ENCODE data around the gene EPHA8.
A peak's percentile ranks its signal among the peaks of the same experiment; 100 is the strongest.

EPHA8 gene

GRCh38 chr1:22525211-22525610, 38.1 kb upstream of the EPHA8 start:
- no peak overlapping the region for H3K18ac ChIP-seq (ENCODE audit: low read length)
- peaks cover 33 to 79% of the 10 kb centered on the region in 2 donors for H3K36me3 ChIP-seq (replicated peaks in 1 of 2; ENCODE audit: control insufficient read depth in 2 of 2, insufficient read depth in 2 of 2, low read length in 2 of 2)

GRCh38 chr1:22525646-22526045, 37.6 kb upstream of the EPHA8 start:
- DNase-seq (ENCODE audit: low spot score): no peak
- WGBS, 2 donors (ENCODE audit: extremely low coverage in 2 of 2, insufficient read length in 2 of 2, insufficient replicate concordance in 1 of 2): no CpG with 5 or more reads among the region's 11 CpGs
- H3K9ac ChIP-seq (ENCODE audit: low read depth, low read length, poor library complexity): peak overlapping the region; percentile 10
- no peaks in the 10 kb centered on the region for H3K79me1 ChIP-seq (ENCODE audit: low read depth, low read length)
- H2AK5ac ChIP-seq (ENCODE audit: low read depth, low read length): no peak overlapping the region
- H3K36me3 ChIP-seq (replicated peaks in 1 of 2; ENCODE audit: control insufficient read depth in 2 of 2, insufficient read depth in 2 of 2, low read length in 2 of 2): peaks cover 31 to 75% of the 10 kb centered on the region in 2 donors
- H2BK12ac ChIP-seq (ENCODE audit: low read length): no peak overlapping the region
- no peak overlapping the region for H2BK5ac ChIP-seq (ENCODE audit: low read length)
- peaks cover 0 to 3% of the 10 kb centered on the region in 2 donors for H3K4me1 ChIP-seq (ENCODE audit: control insufficient read depth in 2 of 2, insufficient read depth in 1 of 2, low read depth in 1 of 2, low read length in 2 of 2)
- H4K91ac ChIP-seq (ENCODE audit: low read depth, low read length, poor library complexity): no peak overlapping the region
- H3K27me3 ChIP-seq (ENCODE audit: control insufficient read depth in 3 of 3, insufficient read depth in 3 of 3, low read depth in 1 of 3, low read length in 3 of 3): no peaks in the 10 kb centered on the region
- no peak overlapping the region for H3K4me2 ChIP-seq (ENCODE audit: insufficient read depth, low read length, poor library complexity, severe bottlenecking)
- no peak overlapping the region for H3K23ac ChIP-seq (ENCODE audit: low read depth, low read length, poor library complexity)
- H3K27ac ChIP-seq (replicated peaks; ENCODE audit: low read length): no peak overlapping the region
- H4K8ac ChIP-seq (ENCODE audit: low read depth, low read length): no peak overlapping the region
- H3K18ac ChIP-seq (ENCODE audit: low read length): no peak overlapping the region
- H3K9me3 ChIP-seq (replicated peaks in 1 of 2; ENCODE audit: control insufficient read depth in 2 of 2, insufficient read depth in 1 of 2, low read depth in 1 of 2, low read length in 2 of 2): no peaks in the 10 kb centered on the region
- no peak overlapping the region for H2BK15ac ChIP-seq (ENCODE audit: low read length)
- H3K4ac ChIP-seq (ENCODE audit: low read length): no peak overlapping the region
- H3K14ac ChIP-seq (ENCODE audit: low read length): no peak overlapping the region
- no peak overlapping the region for H2AFZ ChIP-seq (ENCODE audit: low read length)
- H2BK120ac ChIP-seq (ENCODE audit: low read depth, low read length): no peak overlapping the region
- no peak overlapping the region for H3K4me3 ChIP-seq (ENCODE audit: low read length in 2 of 2)

More at GRCh38 chr1:22525211-22525610, 38.1 kb upstream of the EPHA8 start:
- no peak overlapping the region for H3K27ac ChIP-seq (replicated peaks; ENCODE audit: low read length)
- no peak overlapping the region for H3K4me3 ChIP-seq (ENCODE audit: low read length in 2 of 2)
- no peaks in the 10 kb centered on the region for H3K27me3 ChIP-seq (ENCODE audit: control insufficient read depth in 3 of 3, insufficient read depth in 3 of 3, low read depth in 1 of 3, low read length in 3 of 3)
- H3K14ac ChIP-seq (ENCODE audit: low read length): no peak overlapping the region
- H2AFZ ChIP-seq (ENCODE audit: low read length): no peak overlapping the region
- H3K9ac ChIP-seq (ENCODE audit: low read depth, low read length, poor library complexity): no peak overlapping the region
- H4K8ac ChIP-seq (ENCODE audit: low read depth, low read length): no peak overlapping the region
- H3K4ac ChIP-seq (ENCODE audit: low read length): no peak overlapping the region
- no peak for DNase-seq (ENCODE audit: low spot score)
- H2BK5ac ChIP-seq (ENCODE audit: low read length): no peak overlapping the region
- WGBS, 2 donors (ENCODE audit: extremely low coverage in 2 of 2, insufficient read length in 2 of 2, insufficient replicate concordance in 1 of 2): no CpG with 5 or more reads among the region's 3 CpGs
- no peaks in the 10 kb centered on the region for H3K79me1 ChIP-seq (ENCODE audit: low read depth, low read length)
- H3K4me1 ChIP-seq (ENCODE audit: control insufficient read depth in 2 of 2, insufficient read depth in 1 of 2, low read depth in 1 of 2, low read length in 2 of 2): peaks cover 0 to 3% of the 10 kb centered on the region in 2 donors
- H2BK120ac ChIP-seq (ENCODE audit: low read depth, low read length): no peak overlapping the region
- no peak overlapping the region for H4K91ac ChIP-seq (ENCODE audit: low read depth, low read length, poor library complexity)
- no peak overlapping the region for H3K4me2 ChIP-seq (ENCODE audit: insufficient read depth, low read length, poor library complexity, severe bottlenecking)
- H2BK12ac ChIP-seq (ENCODE audit: low read length): no peak overlapping the region
- H3K9me3 ChIP-seq (replicated peaks in 1 of 2; ENCODE audit: control insufficient read depth in 2 of 2, insufficient read depth in 1 of 2, low read depth in 1 of 2, low read length in 2 of 2): no peaks in the 10 kb centered on the region
- H2AK5ac ChIP-seq (ENCODE audit: low read depth, low read length): no peak overlapping the region
- no peak overlapping the region for H3K23ac ChIP-seq (ENCODE audit: low read depth, low read length, poor library complexity)
- H2BK15ac ChIP-seq (ENCODE audit: low read length): no peak overlapping the region

GRCh38 chr1:22526098-22526497, 37.2 kb upstream of the EPHA8 start:
- DNase-seq (ENCODE audit: low spot score): no peak
- H2BK120ac ChIP-seq (ENCODE audit: low read depth, low read length): no peak overlapping the region
- no peak overlapping the region for H3K14ac ChIP-seq (ENCODE audit: low read length)
- H2BK15ac ChIP-seq (ENCODE audit: low read length): no peak overlapping the region
- H3K4me1 ChIP-seq (ENCODE audit: control insufficient read depth in 2 of 2, insufficient read depth in 1 of 2, low read depth in 1 of 2, low read length in 2 of 2): peaks cover 0 to 3% of the 10 kb centered on the region in 2 donors
- WGBS, 2 donors (ENCODE audit: extremely low coverage in 2 of 2, insufficient read length in 2 of 2, insufficient replicate concordance in 1 of 2): no CpG with 5 or more reads among the region's 11 CpGs
- H3K27me3 ChIP-seq (ENCODE audit: control insufficient read depth in 3 of 3, insufficient read depth in 3 of 3, low read depth in 1 of 3, low read length in 3 of 3): no peaks in the 10 kb centered on the region
- peaks cover 31 to 71% of the 10 kb centered on the region in 2 donors for H3K36me3 ChIP-seq (replicated peaks in 1 of 2; ENCODE audit: control insufficient read depth in 2 of 2, insufficient read depth in 2 of 2, low read length in 2 of 2)
- no peak overlapping the region for H2BK5ac ChIP-seq (ENCODE audit: low read length)
- no peak overlapping the region for H2AK5ac ChIP-seq (ENCODE audit: low read depth, low read length)
- H3K27ac ChIP-seq (replicated peaks; ENCODE audit: low read length): no peak overlapping the region
- no peak overlapping the region for H3K18ac ChIP-seq (ENCODE audit: low read length)
- no peak overlapping the region for H4K91ac ChIP-seq (ENCODE audit: low read depth, low read length, poor library complexity)
- H3K4ac ChIP-seq (ENCODE audit: low read length): no peak overlapping the region
- H3K23ac ChIP-seq (ENCODE audit: low read depth, low read length, poor library complexity): no peak overlapping the region
- no peak overlapping the region for H2BK12ac ChIP-seq (ENCODE audit: low read length)
- no peak overlapping the region for H3K4me3 ChIP-seq (ENCODE audit: low read length in 2 of 2)
- no peak overlapping the region for H3K4me2 ChIP-seq (ENCODE audit: insufficient read depth, low read length, poor library complexity, severe bottlenecking)
- no peaks in the 10 kb centered on the region for H3K79me1 ChIP-seq (ENCODE audit: low read depth, low read length)
- H3K9me3 ChIP-seq (replicated peaks in 1 of 2; ENCODE audit: control insufficient read depth in 2 of 2, insufficient read depth in 1 of 2, low read depth in 1 of 2, low read length in 2 of 2): no peaks in the 10 kb centered on the region
- H2AFZ ChIP-seq (ENCODE audit: low read length): no peak overlapping the region
- H4K8ac ChIP-seq (ENCODE audit: low read depth, low read length): no peak overlapping the region
- no peak overlapping the region for H3K9ac ChIP-seq (ENCODE audit: low read depth, low read length, poor library complexity)

- Histone ChIP-seq H3K4me1 (ENCODE audit: control insufficient read depth in 2 of 2, insufficient read depth in 1 of 2, low read depth in 1 of 2, low read length in 2 of 2) (peaks cover 0 to 3% of the 10 kb centered on the region in 2 donors), H4K8ac (ENCODE audit: low read depth, low read length) (no peak overlapping the region), H3K18ac (ENCODE audit: low read length) (no peak overlapping the region), H3K4ac (ENCODE audit: low read length) (no peak overlapping the region), H3K4me3 (ENCODE audit: low read length in 2 of 2) (no peak overlapping the region), H2BK120ac (ENCODE audit: low read depth, low read length) (no peak overlapping the region), H3K36me3 (replicated peaks in 1 of 2; ENCODE audit: control insufficient read depth in 2 of 2, insufficient read depth in 2 of 2, low read length in 2 of 2) (peaks cover 29 to 65% of the 10 kb centered on the region in 2 donors), H2BK5ac (ENCODE audit: low read length) (no peak overlapping the region), H4K91ac (ENCODE audit: low read depth, low read length, poor library complexity) (no peak overlapping the region), H3K9me3 (replicated peaks in 1 of 2; ENCODE audit: control insufficient read depth in 2 of 2, insufficient read depth in 1 of 2, low read depth in 1 of 2, low read length in 2 of 2) (no peaks in the 10 kb centered on the region), H3K23ac (ENCODE audit: low read depth, low read length, poor library complexity) (no peak overlapping the region), H2BK15ac (ENCODE audit: low read length) (no peak overlapping the region), H3K79me1 (ENCODE audit: low read depth, low read length) (no peaks in the 10 kb centered on the region), H3K14ac (ENCODE audit: low read length) (no peak overlapping the region), H3K4me2 (ENCODE audit: insufficient read depth, low read length, poor library complexity, severe bottlenecking) (no peak overlapping the region), H2BK12ac (ENCODE audit: low read length) (no peak overlapping the region), H3K27ac (replicated peaks; ENCODE audit: low read length) (no peak overlapping the region), H3K9ac (ENCODE audit: low read depth, low read length, poor library complexity) (no peak overlapping the region), H2AFZ (ENCODE audit: low read length) (no peak overlapping the region), H3K27me3 (ENCODE audit: control insufficient read depth in 3 of 3, insufficient read depth in 3 of 3, low read depth in 1 of 3, low read length in 3 of 3) (no peaks in the 10 kb centered on the region), H2AK5ac (ENCODE audit: low read depth, low read length) (no peak overlapping the region)
- WGBS, 2 donors (ENCODE audit: extremely low coverage in 2 of 2, insufficient read length in 2 of 2, insufficient replicate concordance in 1 of 2): no CpG with 5 or more reads among the region's 5 CpGs
- no peak for DNase-seq (ENCODE audit: low spot score)
Measured at GRCh38 chr1:22526677-22527076, 36.6 kb upstream of the EPHA8 start.

All from neuronal stem cell (in vitro differentiated cells).